PC-3 (cell line): ENCODE data around the gene TMOD2.

Experiments used
- EZH2 ChIP-seq: fragments of 300-600 bp; sonication (generic); IDR thresholded peaks from one replicate; pipeline ENCODE4 v1.6.1; 2017; ENCODE audit warnings: antibody characterized with exemption, mild to moderate bottlenecking, low read length; ENCODE audit not compliant: unreplicated experiment
- EZH2phosphoT487 ChIP-seq: fragments of 300-600 bp; sonication (generic); IDR thresholded peaks from 2 replicates; pipeline ENCODE4 v1.6.1; 2018; ENCODE audit warnings: mild to moderate bottlenecking, antibody characterized with exemption, low read length, borderline replicate concordance
- TF ChIP-seq, protein P1 (sequence below): fragments of 300-600 bp; sonication (generic); conservative IDR thresholded peaks from 2 replicates; pipeline ENCODE4 v1.5.1; 2017; ENCODE audit warnings: antibody characterized with exemption, low read depth, mild to moderate bottlenecking, low read length

- TF ChIP-seq, protein P1, sequence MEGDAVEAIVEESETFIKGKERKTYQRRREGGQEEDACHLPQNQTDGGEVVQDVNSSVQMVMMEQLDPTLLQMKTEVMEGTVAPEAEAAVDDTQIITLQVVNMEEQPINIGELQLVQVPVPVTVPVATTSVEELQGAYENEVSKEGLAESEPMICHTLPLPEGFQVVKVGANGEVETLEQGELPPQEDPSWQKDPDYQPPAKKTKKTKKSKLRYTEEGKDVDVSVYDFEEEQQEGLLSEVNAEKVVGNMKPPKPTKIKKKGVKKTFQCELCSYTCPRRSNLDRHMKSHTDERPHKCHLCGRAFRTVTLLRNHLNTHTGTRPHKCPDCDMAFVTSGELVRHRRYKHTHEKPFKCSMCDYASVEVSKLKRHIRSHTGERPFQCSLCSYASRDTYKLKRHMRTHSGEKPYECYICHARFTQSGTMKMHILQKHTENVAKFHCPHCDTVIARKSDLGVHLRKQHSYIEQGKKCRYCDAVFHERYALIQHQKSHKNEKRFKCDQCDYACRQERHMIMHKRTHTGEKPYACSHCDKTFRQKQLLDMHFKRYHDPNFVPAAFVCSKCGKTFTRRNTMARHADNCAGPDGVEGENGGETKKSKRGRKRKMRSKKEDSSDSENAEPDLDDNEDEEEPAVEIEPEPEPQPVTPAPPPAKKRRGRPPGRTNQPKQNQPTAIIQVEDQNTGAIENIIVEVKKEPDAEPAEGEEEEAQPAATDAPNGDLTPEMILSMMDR = no peak
- TF ChIP-seq EZH2 (no peak), EZH2phosphoT487 (no peak)
Measured at GRCh38 chr15:51828621-51829375, 77.4 kb downstream of the TMOD2 start.
